Right kidney (tissue), 1 donor: Measurements from ENCODE around the gene SETDB2.
"Not testable (repeated sequence)": the region's sequence is repeated elsewhere in the genome, so short reads cannot be mapped to it uniquely, and the experiment has no call there.

Experiments used
- DNase-seq: peaks from one replicate; pipeline ENCODE4 v3.0.0-alpha.2; 2016

SETDB2 gene

DNA sequence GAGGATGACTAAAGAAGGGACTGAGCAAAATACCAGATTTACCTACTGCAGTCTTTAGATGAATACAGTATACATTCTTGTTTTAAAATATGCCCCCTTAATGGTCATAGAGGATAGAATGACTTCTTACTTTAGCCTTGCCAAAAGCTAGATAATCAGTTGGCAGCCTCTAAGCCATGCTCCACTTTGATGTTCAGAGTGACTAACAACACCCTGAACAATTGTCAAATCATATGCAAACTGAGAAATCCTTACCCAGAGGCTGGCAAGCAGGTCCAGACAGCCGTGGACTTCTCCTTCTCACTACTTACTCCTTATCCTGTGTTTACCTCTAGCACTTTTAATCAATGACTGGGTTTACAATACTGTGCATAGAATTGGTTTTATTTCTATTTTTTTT lies 28.1 kb downstream of the SETDB2 start:
- no peak for DNase-seq

DNA sequence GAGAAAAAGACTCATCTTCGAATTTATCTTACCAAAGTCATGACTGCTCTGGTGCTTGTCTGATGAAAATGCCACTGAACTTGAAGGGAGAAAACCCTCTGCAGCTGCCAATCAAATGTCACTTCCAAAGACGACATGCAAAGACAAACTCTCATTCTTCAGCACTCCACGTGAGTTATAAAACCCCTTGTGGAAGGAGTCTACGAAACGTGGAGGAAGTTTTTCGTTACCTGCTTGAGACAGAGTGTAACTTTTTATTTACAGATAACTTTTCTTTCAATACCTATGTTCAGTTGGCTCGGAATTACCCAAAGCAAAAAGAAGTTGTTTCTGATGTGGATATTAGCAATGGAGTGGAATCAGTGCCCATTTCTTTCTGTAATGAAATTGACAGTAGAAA lies 32.5 kb downstream of the SETDB2 start:
- DNase-seq, result no peak

DNA sequence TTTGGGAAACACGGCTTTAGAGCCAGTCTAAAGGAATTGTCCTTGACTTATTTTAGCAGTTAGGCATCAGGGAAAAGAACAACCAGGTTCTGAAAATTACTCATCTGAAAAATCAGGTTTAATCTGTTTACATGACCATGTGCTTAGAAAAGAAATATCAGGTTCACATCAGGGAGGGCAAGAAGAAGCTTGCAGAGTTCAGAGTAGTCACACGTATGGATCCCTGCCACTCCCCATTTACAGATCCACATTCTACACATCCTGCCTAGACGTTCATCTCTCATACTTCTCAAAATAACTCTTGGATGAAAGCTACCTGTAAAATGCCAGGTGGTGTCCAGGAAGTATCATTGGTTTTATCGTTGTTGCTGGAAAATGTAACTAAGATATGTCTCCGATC lies 37.7 kb downstream of the SETDB2 start:
- no peak for DNase-seq

DNA sequence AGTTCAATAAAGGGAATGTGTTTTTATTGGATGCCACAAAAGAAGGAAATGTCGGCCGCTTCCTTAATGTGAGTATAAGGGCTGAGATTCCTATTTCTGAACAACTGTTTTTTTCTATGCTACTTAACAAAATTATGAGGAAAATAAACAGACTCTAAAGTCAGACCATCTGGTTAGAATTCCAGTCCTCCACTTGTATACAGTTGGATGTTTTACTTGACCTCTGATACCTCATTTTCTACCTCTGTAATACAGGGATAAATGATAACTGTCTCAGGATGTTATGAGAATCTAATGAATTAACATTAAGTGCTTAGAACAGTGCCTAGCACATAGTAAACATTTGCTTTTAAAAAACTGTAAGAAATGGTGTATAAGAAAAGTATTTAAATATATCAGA lies 44.5 kb downstream of the SETDB2 start:
- no peak for DNase-seq

DNA sequence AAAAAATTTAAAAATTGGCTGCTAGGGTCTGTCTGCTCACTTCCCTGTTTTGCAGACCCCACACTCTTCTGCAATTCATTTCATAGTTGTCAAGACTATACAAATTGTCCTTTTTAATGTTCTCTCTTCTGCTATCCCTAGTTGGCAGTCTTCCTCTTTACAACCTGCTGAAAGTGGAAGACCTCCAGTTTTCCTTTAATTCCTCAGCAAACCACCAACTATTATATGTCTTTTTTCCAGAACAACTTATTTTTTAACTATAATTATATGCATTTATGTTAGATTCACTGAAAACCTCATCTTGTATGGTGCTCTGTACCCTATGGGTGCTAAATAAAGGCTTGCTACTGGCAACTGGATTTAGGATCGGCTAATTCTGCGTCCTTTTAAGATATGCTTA lies 50.6 kb downstream of the SETDB2 start:
- DNase-seq, result no peak

DNA sequence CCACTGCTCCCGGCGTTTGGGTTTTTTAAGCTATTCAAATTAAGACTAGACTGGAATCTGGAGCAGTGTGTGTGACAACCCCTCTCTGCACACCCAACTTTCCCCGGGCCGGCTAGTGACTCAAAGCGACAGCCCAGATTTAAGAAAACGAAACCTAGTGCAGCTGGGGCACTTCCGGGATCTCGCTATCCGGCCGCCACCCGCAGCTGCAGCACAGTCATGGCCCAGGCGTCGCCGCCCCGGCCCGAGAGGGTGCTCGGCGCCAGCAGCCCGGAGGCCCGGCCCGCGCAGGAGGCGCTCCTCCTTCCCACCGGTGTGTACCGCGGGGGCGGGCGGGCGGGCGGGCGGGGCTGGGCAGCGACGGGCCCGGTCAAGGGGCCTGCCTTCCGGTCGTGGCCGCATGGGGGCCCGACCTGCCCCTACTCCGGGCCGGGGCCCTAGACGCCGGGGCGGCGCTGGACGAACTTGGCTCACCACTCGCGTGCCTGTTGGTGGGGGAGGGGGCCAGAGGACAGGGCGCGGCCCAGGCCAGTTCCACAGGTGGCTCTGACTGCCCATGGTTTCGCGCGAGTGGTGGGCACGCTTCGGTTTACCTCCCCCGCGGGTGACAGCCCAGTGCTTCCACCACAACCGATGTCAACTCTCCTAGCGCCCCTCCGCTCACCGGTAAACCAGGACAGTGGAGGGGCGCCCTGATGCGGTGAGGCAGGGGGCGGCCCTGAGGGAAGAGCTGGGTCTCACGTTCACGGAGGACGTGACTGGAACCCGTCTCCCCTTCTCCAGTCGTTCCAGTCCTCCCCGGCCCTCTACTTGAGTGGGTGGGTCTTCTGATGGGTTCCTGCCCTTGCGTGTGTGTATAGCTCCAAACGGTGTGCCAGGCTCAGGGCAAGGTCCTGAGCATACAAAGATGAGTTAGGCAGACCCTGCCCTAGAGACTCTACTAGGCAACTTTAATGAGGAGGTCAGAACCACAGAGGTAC lies 52.0 kb downstream of the SETDB2 start, which contains the start of gene PHF11:
PHF11 (plus strand) TSS at position 171 of the 980 bp plus-strand sequence; CDS start at position 220, 49 bp downstream.
- peak; percentile 84 for DNase-seq

DNA sequence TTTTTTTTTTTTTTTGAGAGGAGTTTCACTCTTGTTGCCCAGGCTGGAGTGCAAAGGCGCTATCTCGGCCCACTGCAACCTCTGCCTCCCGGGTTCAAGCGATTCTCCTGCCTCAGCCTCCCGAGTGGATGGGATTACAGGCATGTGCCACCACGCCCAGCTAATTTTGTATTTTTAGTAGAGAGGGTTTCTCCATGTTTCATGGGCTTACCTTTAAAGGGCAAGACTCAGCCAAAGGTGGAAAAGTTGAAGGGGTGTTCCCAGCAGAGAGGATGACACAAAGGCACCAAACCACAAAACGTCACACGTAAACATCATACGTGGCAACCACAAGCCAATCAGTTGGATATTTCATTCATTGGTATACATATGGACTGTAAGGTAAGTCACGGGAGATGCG lies 52.8 kb downstream of the SETDB2 start:
- not testable (repeated sequence) for DNase-seq

DNA sequence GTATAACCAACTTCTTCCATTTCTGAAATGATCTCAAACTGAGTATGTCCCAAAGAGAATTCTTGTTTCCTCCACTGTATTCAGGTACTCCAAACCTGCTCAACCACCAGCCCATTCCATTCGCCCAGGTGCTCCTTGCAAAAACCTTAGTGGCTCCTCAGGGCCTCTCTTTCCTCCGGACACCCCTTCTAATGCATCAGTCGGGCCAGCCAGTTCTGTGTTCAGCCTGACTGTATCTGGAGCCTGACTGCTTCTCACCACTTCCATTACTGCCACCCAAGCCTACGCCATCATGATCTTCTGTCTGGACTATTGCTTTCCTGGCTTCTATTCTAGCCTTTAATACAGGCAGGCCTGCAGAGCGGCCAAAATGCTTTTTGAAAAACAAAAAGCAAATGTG lies 53.2 kb downstream of the SETDB2 start:
- DNase-seq, result no peak

DNA sequence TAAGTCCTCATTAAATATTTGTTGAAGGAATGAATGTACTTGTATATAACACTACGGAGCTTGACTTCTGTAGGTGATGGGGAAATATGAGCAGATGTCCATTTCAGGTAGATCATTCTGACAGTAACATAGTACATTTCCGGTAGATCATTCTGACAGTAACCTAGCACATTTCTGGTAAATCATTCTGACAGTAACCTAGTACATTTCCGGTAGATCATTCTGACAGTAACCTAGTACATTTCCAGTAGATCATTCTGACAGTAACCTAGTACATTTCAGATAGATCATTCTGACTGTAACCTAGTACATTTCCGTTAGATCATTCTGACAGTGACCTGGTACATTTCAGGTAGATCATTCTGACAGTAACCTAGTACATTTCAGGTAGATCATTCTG lies 54.1 kb downstream of the SETDB2 start:
- DNase-seq, result no peak

DNA sequence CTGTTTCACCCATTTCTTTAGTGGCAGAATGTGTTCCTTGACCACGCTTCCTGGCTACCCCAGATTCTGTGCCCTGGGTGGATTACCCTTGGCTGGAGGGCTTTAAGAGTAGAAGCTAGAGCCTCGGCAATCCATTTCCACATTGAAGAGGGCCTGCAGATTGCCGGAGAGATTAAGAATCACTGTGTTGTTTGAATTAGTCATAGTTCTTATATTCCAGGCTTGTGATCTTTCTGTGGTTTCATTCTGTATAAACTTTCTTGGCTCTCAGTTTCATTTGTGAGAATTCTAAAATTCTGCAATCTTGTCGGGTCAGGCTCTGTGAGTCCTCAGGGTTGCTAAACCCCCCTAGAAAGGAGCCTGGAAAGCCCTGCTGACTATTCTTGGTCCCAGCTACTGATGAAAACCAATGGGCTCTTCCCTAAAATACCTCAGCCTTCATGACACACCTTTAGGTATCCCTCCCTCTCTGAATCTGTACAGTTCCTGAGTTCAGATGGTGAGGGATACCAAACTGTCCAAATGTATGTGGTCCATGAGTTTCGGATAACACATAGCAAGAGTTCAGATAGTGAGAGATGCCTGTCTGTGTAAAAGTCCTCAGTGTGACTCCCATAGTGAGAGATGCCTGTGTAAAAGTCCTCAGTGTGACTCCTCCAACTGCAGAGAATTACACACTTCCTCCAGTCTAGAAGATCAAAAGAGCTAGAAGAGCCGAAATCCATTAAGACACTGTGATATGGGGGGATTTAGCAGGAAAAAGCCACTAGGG lies 56.0 kb downstream of the SETDB2 start:
- DNase-seq, result no peak

DNA sequence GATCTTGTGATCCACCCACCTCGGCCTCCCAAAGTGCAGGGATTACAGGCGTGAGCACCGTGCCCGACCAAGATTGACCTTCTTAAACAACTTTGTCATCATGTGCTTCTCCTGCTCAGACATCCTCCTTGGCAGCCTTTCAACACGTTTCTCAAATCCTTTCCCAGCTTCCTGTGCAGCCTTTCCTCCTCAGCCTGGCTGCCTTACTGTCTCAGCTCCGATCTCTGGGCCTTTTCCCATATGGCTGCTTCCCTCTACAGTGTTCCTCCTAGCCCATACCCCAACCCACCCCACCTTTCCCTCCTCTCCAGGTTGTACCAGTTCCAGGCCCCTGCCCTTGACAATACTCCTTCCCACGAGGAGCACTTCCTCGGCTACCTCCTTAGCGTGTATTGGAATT lies 58.9 kb downstream of the SETDB2 start:
- no peak for DNase-seq

DNA sequence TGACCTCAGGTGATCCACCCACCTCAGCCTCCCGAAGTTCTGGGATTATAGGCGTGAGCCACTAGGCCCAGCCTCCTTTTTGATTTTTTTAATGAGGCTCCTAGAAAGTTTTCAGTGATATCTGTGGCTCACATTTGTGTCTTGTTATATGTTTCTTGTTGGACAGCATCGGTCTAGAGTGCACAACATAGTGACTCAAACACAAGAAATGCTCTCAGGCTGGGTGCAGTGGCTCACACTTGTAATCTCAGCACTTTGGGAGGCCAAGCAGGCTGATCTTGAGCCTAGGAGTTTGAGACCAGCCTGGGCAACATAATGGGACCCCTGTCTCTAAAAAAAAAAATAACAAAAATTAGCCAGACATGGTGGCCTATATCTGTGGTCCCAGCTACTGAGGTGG lies 59.9 kb downstream of the SETDB2 start:
- DNase-seq, result no peak

DNA sequence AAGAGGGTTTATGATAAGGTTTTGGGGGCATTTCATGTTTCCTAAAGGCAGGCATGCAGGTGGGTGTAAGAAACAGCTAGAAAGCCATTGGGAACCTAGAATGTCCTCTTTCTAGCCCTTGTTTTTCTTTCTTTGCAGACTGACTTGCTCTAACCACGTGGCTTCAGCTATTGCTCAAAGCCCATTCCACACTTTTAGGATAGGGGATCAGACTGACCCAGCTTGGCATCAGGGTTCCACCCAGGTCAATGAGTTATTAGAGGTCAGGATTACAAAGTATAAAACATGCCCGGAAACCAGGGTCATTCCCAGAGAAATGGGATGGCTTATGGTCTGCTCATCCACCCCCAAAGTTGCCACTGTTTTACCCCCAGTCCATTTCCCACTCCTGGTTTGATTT lies 68.5 kb downstream of the SETDB2 start:
- no peak for DNase-seq

DNA sequence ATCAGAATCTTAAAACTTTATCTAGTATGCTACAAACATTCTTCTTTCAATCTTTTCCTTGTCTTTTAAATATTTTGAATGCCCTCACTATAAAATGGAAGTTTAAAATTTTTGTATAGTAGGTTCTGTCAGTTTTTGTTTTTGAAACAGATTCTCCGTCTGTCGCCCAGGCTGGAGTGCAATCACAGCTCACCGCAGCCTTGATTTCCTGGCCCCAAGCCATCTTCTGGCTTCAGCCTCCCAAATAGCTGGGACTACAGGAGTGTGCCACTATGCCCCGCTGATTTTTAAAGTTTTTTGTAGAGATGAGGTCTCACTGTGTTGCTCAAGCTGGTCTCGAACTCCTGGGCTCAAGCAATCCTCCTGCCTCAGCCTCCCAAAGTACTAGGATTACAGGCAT lies 72.4 kb downstream of the SETDB2 start:
- DNase-seq, result no peak

DNA sequence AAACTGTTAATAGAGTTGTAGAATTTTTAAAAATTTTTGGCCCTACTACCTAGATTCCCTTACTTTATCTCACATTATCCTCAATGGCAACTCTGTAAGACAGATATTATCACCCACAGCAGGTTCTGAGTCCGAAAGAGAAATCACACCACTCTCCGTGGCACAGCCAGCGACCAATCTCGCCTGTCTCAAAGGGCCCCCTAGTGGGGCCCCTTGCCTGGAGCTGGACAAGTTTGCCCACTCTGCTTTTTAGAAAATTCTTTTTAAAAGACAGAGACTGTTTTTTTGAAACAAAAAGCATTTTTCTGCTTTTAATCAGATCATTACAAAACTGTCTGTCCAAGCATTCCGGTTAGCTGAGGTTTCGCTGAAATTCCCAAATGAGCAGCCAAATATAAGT lies 73.4 kb downstream of the SETDB2 start:
- no peak for DNase-seq

DNA sequence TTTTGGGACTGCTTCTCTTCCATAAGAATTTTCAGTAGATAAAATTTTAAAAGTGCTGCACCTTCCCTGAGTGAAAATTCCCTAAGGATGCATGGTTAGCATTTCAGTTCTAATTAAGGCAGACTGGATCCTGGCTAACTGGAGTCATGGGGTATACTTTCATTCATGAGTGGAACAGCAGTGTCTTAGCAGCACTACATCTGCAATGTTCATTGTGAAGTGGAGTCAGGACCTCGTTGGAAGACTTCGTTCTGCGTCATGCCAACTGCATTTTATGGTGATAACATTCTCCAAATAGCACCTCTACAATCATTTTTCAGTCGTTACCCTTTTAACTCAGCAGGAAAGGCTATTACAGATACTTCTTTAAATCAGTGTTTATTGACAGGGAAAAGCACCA lies 77.2 kb downstream of the SETDB2 start:
- DNase-seq, result no peak

DNA sequence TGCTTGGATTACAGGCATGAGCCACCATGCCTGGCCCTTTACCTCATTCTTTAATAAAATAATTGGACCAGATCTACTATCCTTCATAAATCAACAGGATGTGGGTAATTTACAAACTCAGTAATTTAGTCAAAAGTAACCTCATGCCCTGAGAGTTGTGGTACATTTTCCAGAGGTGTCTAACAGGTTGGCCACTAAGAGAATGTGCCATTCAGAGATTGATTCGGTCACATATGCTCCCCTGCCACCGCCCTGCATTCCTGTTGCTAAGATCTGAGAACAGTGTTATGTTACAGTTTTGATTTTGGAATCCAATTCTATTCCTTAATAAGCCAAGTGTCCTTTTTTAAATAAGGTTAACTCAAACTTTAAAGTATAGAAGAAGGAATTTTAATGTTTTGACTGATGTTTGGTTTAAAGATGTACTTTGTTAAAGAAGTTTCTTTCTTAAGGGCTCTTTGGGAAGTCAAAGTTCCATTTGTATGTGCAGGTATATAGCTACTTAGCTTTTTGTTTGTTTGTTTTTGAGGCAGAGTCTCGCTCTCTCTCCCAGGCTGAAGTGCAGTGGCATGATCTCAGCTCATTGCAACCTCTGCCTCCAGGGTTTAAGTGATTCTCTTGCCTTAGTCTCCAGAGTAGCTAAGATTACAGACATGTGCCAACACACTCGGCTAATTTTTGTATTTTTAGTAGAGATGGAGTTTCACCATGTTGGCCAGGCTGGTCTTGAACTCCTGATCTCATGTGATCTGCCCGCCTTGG lies 80.8 kb downstream of the SETDB2 start:
- no peak for DNase-seq

DNA sequence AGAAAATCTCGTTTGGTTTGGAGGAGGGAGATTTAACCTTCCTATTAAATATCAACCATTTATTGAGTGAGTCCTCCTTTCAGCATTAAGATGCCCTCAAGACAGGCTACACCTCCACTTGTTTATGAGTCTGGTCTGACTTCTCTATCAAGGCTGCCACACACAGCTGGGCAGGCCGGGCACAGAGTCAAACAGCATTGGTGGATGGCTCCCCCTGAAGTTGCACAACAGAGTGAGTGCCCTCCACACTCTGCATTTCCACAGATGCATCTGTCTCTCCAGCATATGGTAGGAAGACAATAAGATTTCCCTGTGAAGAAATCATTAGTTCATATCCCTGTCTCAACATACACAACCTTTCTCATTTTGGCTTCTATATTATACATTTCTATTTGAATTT lies 83.0 kb downstream of the SETDB2 start:
- DNase-seq, result no peak

DNA sequence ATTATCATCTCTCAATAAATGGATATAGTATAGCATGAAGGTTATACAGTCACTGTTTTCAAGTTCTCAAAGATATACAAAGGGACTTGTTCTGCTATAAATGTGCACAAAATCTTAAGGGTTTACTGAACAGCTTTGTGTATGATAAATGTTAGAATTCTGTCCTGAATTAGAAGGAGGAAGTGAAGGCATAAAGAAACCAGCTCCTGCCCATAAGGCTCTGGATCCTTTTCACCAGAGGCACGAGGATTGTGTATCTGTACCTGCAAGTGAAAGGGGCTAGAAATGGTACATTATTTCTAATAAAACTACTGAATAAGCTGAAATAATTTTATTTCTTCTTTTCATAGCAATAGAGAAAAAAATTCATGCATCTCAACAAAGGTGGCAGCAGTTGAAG lies 84.1 kb downstream of the SETDB2 start:
- no peak for DNase-seq

DNA sequence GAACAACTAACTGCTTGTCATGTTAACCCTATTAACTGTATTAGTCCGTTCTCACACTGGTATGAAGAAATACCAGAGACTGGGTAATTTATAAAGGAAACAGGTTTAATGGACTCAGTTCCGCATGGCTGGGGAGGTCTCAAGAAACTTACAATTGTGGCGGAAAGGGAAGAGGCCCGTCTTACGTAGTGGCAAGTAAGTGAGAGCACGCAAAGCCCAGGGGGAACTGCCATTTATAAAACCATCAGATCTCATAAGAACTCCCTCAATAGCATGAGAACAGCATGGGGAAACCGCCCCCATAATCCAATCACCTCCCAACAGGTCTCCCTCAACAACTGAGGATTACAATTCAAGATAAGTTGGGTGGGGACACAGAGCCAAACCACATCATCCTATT lies 86.4 kb downstream of the SETDB2 start:
- no peak for DNase-seq

DNA sequence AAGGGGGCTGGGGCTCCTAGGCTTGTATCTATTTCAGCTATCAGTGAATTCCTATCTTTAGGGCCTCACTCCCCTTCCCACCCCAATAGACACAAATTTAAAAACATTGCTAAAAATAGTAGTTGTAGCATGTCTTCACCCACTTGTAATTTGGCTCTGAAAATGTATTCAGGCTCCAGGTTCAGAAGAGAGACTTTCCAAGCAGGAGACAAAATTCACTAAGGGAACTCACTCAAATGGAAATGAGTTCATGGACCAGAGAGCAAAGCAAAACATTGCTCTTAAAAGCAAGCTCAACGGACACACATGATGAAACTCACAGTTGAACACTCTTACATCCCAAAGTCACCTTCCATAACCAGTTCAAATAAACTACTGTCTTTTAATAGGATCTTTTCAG lies 88.5 kb downstream of the SETDB2 start:
- no peak for DNase-seq

DNA sequence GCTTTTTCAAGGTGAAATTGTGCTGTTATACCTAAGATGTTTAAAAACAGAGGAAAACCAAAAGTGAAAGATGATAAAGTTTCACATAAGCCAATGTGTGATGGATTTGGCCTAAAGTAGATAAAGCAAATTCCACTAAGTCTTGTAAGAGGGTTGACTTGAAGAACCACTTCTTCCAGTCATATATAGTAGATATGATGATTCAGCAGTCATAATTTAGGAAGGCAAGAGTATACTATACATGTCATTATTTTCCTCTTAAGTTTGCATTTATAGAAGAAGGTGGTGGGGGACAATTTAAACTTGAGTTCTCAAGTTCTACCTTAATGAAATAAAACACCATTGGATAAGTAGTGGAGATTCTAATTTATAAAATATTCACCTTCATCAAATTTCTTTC lies 88.9 kb downstream of the SETDB2 start:
- DNase-seq, result no peak
